Hepatocyte (in vitro differentiated cells): ENCODE results near the gene ALG12. TPM values are rescaled to one million over a fixed set of nuclear protein-coding genes. Genes with fewer than 3 reads are reported as not detected.
A peak's percentile ranks its signal among the peaks of the same experiment; 100 is the strongest.

Experiments
- DNase-seq: peaks from one replicate; pipeline ENCODE4 v3.0.0-alpha.2; 2016; ENCODE audit warnings: low spot score
- H2AFZ ChIP-seq: fragments of 200-600 bp; sonication (generic); 2 replicates; pipeline ENCODE4 v1.6.0; 2016; ENCODE audit warnings: antibody characterized with exemption, mild to moderate bottlenecking
- H3K27ac ChIP-seq: fragments of 200-600 bp; sonication (generic); 2 replicates; pipeline ENCODE4 v1.5.1; 2016; ENCODE audit warnings: mild to moderate bottlenecking
- H3K27me3 ChIP-seq: fragments of 200-600 bp; sonication (generic); 2 replicates; pipeline ENCODE4 v1.6.1; 2016
- H3K36me3 ChIP-seq: fragments of 200-600 bp; sonication (generic); replicated peaks from 2 replicates; pipeline ENCODE4 v1.5.1; 2016; ENCODE audit warnings: low read depth; ENCODE audit not compliant: insufficient read depth
- H3K4me1 ChIP-seq: fragments of 200-600 bp; sonication (generic); 2 replicates; pipeline ENCODE4 v1.5.1; 2016; ENCODE audit warnings: mild to moderate bottlenecking, moderate library complexity; ENCODE audit not compliant: insufficient read depth
- H3K4me2 ChIP-seq: fragments of 200-600 bp; sonication (generic); 2 replicates; pipeline ENCODE4 v1.6.0; 2016
- H3K4me3 ChIP-seq: fragments of 200-600 bp; sonication (generic); 2 replicates; pipeline ENCODE4 v1.5.1; 2016; ENCODE audit warnings: mild to moderate bottlenecking
- H3K79me2 ChIP-seq: fragments of 200-600 bp; sonication (generic); 2 replicates; pipeline ENCODE4 v1.6.0; 2017; ENCODE audit warnings: mild to moderate bottlenecking
- H3K9me2 ChIP-seq: fragments of 200-600 bp; sonication (generic); replicated peaks from 2 replicates; pipeline ENCODE4 v1.6.0; 2017; ENCODE audit warnings: mild to moderate bottlenecking; ENCODE audit not compliant: insufficient read depth
- H3K9me3 ChIP-seq: fragments of 200-600 bp; sonication (generic); 2 replicates; pipeline ENCODE4 v1.5.1; 2016; ENCODE audit warnings: low read depth, mild to moderate bottlenecking
- H4K20me1 ChIP-seq: fragments of 200-600 bp; sonication (generic); 2 replicates; pipeline ENCODE4 v1.6.0; 2016; ENCODE audit warnings: mild to moderate bottlenecking; ENCODE audit not compliant: insufficient read depth, poor library complexity, severe bottlenecking
- CTCF ChIP-seq: fragments of 200-600 bp; sonication (generic); IDR thresholded peaks from 2 replicates; pipeline ENCODE4 v1.5.1; 2016; ENCODE audit warnings: antibody characterized with exemption, mild to moderate bottlenecking; ENCODE audit not compliant: poor library complexity
- EZH2 ChIP-seq: fragments of 200-600 bp; sonication (generic); IDR thresholded peaks from 2 replicates; pipeline ENCODE4 v1.6.1; 2016; ENCODE audit warnings: antibody characterized with exemption, mild to moderate bottlenecking, borderline replicate concordance
- EZH2phosphoT487 ChIP-seq: fragments of 200-600 bp; sonication (generic); IDR thresholded peaks from one replicate; pipeline ENCODE4 v1.6.1; 2018; ENCODE audit warnings: antibody characterized with exemption, mild to moderate bottlenecking, low read depth, moderate library complexity; ENCODE audit not compliant: unreplicated experiment, severe bottlenecking
- WGBS: methylation state at CpG from one replicate; pipeline ENCODE4 v1.1.6; 2016; ENCODE audit warnings: low lambda C conversion rate; ENCODE audit errors: missing lambda C conversion rate; 5-methylcytosine and 5-hydroxymethylcytosine counted together
- polyA plus RNA-seq: library from polyadenylated mRNA; unstranded; fragments of >200 nt; fragmentation: Nextera tagmentation; extraction: Ambion mirVana; gene quantifications from 2 replicates; pipeline ENCODE4 v1.2.1, GENCODE V29; 2016
- total RNA-seq: library from RNA; depleted of rRNA; stranded (reverse); fragments of >200 nt; gene quantifications from 2 replicates; pipeline ENCODE4 v1.2.3, GENCODE V29; 2014

Gene ALG12
- total and polyA plus RNA-seq, 2 experiments from 2014 or later = 30.8 to 69.6 TPM

GRCh38 chr22:49926916-49927315 lies 8.7 kb upstream of the ALG12 start:
- H3K27me3 ChIP-seq = no peaks in the 10 kb centered on the region
- H4K20me1 ChIP-seq = no peaks in the 10 kb centered on the region
- no peak for DNase-seq
- no peak overlapping the region for H3K4me2 ChIP-seq
- TF ChIP-seq CTCF = no peak
- TF ChIP-seq EZH2 = no peak
- no peak for TF ChIP-seq EZH2phosphoT487
- no peak overlapping the region for H2AFZ ChIP-seq
- no peak overlapping the region for H3K27ac ChIP-seq
- H3K36me3 ChIP-seq = no peaks in the 10 kb centered on the region
- WGBS = 92% methylated on average over 17 of the region's 18 CpGs
- no peak overlapping the region for H3K4me3 ChIP-seq
- H3K79me2 ChIP-seq = no peaks in the 10 kb centered on the region
- H3K4me1 ChIP-seq = peaks cover 5% of the 10 kb centered on the region
- H3K9me3 ChIP-seq = no peaks in the 10 kb centered on the region
- no peaks in the 10 kb centered on the region for H3K9me2 ChIP-seq

- Histone ChIP-seq H3K4me1 (peaks cover 3% of the 10 kb centered on the region), H4K20me1 (no peaks in the 10 kb centered on the region), H3K36me3 (no peaks in the 10 kb centered on the region), H3K4me3 (no peak overlapping the region), H3K4me2 (no peak overlapping the region), H2AFZ (no peak overlapping the region), H3K9me2 (no peaks in the 10 kb centered on the region), H3K79me2 (no peaks in the 10 kb centered on the region), H3K9me3 (no peaks in the 10 kb centered on the region), H3K27ac (no peak overlapping the region), H3K27me3 (no peaks in the 10 kb centered on the region)
- TF ChIP-seq EZH2phosphoT487 (no peak), EZH2 (no peak)
- DNase-seq = no peak
- 96% methylated on average over 24 of the region's 24 CpGs for WGBS
Measured at GRCh38 chr22:49925525-49926128, 7.4 kb upstream of the ALG12 start.

GRCh38 chr22:49924113-49924833 lies 6.0 kb upstream of the ALG12 start:
- TF ChIP-seq CTCF = no peak
- no peak for TF ChIP-seq EZH2phosphoT487
- TF ChIP-seq EZH2 = no peak
- DNase-seq = no peak
- peaks cover 3% of the 10 kb centered on the region for H3K4me1 ChIP-seq
- no peaks in the 10 kb centered on the region for H3K9me3 ChIP-seq
- no peaks in the 10 kb centered on the region for H3K36me3 ChIP-seq
- WGBS = 96% methylated on average over 31 of the region's 31 CpGs
- no peaks in the 10 kb centered on the region for H3K27me3 ChIP-seq
- no peak overlapping the region for H3K4me3 ChIP-seq
- H2AFZ ChIP-seq = no peak overlapping the region
- no peaks in the 10 kb centered on the region for H3K9me2 ChIP-seq
- H3K4me2 ChIP-seq = no peak overlapping the region
- no peaks in the 10 kb centered on the region for H4K20me1 ChIP-seq
- H3K27ac ChIP-seq = no peak overlapping the region
- H3K79me2 ChIP-seq = peaks cover 2% of the 10 kb centered on the region

- Histone ChIP-seq H3K4me2 (no peak overlapping the region), H4K20me1 (no peaks in the 10 kb centered on the region), H2AFZ (no peak overlapping the region), H3K9me3 (no peaks in the 10 kb centered on the region), H3K27ac (no peak overlapping the region), H3K4me3 (no peak overlapping the region), H3K27me3 (no peaks in the 10 kb centered on the region), H3K79me2 (peaks cover 7% of the 10 kb centered on the region), H3K36me3 (no peaks in the 10 kb centered on the region), H3K9me2 (no peaks in the 10 kb centered on the region), H3K4me1 (peaks cover 7% of the 10 kb centered on the region)
- WGBS = 87% methylated on average over 16 of the region's 16 CpGs
- TF ChIP-seq EZH2phosphoT487 = no peak
- TF ChIP-seq CTCF = peak; percentile 12
- DNase-seq = no peak
Measured at GRCh38 chr22:49923445-49923844, 5.2 kb upstream of the ALG12 start.
